Epidermal melanocyte (primary cell): Measurements from ENCODE around the gene STPG3.

Experiments used
- DNase-seq: peaks from one replicate; pipeline ENCODE4 v3.0.0; 2011; ENCODE audit warnings: low spot score; ENCODE audit not compliant: insufficient read length

STPG3 gene

DNA sequence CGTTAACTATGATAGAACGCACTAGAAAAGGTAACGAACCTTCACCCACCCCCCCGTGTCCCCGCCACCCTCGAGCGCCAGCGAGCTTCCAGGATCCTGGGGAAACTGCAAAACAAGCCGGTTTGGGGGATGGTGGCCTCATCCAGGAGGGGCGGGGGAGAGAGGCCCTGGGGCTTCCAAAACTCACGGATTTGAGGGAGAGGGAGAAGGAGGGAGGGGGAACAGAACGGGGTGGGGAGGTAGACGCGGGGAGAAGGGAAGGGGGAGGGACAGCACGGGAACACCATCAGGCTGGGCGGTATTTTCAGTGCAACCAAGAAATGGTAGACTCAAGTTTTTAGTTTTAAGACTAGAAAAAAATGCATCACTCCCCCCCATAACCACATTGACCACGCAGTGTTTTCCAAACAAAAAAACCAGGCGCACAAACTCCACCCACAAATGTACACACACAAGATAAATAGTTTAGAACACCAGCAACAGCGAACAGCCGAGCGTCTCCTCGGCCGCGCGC, 49.5 kb downstream of the STPG3 start:
- no peak for DNase-seq

DNA sequence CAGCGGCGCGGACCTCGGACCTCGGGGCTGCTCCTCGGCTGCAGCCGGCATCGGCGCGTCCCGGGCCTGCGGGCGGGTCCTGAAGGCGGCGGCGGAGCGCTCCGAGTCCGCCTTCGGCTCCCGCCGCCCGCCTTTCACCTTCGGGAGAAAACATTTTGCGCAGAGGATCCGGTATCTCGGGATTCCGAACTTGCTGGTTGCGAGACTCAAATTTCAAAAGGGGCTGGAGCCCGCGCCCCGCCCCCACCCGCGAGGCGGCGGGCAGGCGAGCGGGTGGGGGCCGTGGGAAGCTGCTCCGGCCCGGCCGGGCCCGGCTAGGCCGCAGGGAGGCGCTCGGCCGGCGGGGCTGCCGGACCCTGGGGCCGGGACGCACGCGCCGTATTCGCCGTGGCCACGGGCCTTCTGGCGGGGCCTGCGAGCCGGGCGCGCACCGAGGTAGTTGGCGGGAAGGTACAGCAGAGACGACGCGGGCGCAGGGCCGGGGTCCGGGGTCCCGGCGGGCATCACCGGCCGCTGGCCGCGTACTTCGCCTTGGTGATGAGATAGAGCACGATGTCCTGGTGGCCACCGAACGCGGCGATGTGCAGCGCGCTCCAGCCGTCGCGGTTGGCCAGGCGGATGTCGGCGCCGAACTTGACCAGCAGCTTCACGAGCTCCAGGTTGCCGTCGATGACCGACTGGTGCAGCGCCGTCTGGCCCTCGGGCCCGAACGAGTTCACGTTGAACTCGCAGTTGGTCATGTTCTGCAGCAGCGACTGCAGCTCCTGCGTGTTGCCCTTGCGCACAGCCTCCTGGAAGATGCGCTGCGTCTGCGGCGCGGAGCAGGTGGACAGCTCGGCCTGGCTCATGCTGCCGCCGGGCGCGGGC, 50.2 kb downstream of the STPG3 start:
- no peak for DNase-seq

DNA sequence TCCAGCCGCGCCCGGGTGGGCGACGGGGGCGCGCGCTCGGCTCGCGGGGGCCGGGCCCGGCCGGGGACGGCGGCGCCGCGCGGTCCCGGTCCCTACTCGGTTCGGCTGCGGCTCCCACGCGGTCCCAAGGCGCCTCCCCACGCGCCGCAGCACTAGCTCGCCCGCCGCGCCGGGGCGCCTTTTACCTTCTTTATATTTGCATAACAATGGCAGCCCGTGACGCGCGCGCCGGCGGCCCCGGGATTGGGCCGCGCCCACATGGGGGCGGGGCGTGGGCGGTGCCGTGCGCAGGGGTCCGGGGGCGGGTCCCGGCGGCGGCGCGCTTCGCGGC, 51.0 kb downstream of the STPG3 start, which contains the start of gene NRARP:
Gene NRARP, minus strand, starts transcription at position 154 of the 331 bp plus-strand sequence. CDS start 343 bp downstream, outside the sequence.
- DNase-seq: peak; percentile 72

- DNase-seq: peak; percentile 79
These were observed 51.5 kb downstream of the STPG3 start for GRCh38 chr9:137302449-137303150.
